IPS DF 6.9 (cell line): ENCODE results near the gene LRRC4.

Experiments
- DNase-seq: peaks from one replicate; pipeline ENCODE4 v3.0.0-alpha.2; 2013; ENCODE audit warnings: low read depth, low spot score
- H3K27ac ChIP-seq: one replicate; pipeline ENCODE4 v1.5.1; 2013; ENCODE audit warnings: low read length, control low read depth
- H3K27me3 ChIP-seq: 2 replicates; pipeline ENCODE4 v1.6.1; 2013; ENCODE audit warnings: mild to moderate bottlenecking, low read length; ENCODE audit not compliant: control insufficient read depth, insufficient read depth
- H3K36me3 ChIP-seq: 2 replicates; pipeline ENCODE4 v1.6.1; 2013; ENCODE audit warnings: low read length; ENCODE audit not compliant: control insufficient read depth, insufficient read depth
- H3K4me1 ChIP-seq: 2 replicates; pipeline ENCODE4 v1.6.1; 2013; ENCODE audit warnings: low read length; ENCODE audit not compliant: control insufficient read depth, insufficient read depth
- H3K4me3 ChIP-seq: 2 replicates; pipeline ENCODE4 v1.5.1; 2013; ENCODE audit warnings: mild to moderate bottlenecking, low read length
- H3K9me3 ChIP-seq: 2 replicates; pipeline ENCODE4 v1.6.1; 2013; ENCODE audit warnings: low read length, inconsistent platforms; ENCODE audit not compliant: control insufficient read depth, insufficient read depth
- WGBS: extraction: QIAGEN DNeasy Blood & Tissue Kit; methylation state at CpG from one replicate; pipeline ENCODE4 v1.1.7; 2013; ENCODE audit warnings: mixed read lengths, missing lambda C conversion rate; ENCODE audit not compliant: insufficient read length, insufficient coverage; 5-methylcytosine and 5-hydroxymethylcytosine counted together

LRRC4 gene

GRCh38 chr7:128030654-128031611 is at the start of gene LRRC4:
LRRC4 (minus strand) TSS chr7:128031437; CDS start chr7:128030640, 797 bp downstream.
- WGBS: no CpG with 5 or more reads among the region's 87 CpGs
- peaks cover 4% of the 10 kb centered on the region; the same call in 1 of the 2 replicates for H3K27me3 ChIP-seq
- H3K4me1 ChIP-seq: peaks cover 17% of the 10 kb centered on the region
- no peak within 1 kb of the TSS for H3K27ac ChIP-seq
- no peaks in the 10 kb centered on the region for H3K9me3 ChIP-seq
- H3K4me3 ChIP-seq: peak within 1 kb of the TSS; percentile 63; the same call in 1 of the 2 replicates
- DNase-seq: no peak
- peaks cover 7% of the 10 kb centered on the region for H3K36me3 ChIP-seq

- peaks cover 8% of the 10 kb centered on the region for H3K36me3 ChIP-seq
- no peaks in the 10 kb centered on the region for H3K4me1 ChIP-seq
- H3K9me3 ChIP-seq: no peaks in the 10 kb centered on the region
- DNase-seq: no peak
- H3K27me3 ChIP-seq: no peaks in the 10 kb centered on the region
- no peak overlapping the region for H3K27ac ChIP-seq
- WGBS: no CpG with 5 or more reads among the region's 7 CpGs
- H3K4me3 ChIP-seq: no peak overlapping the region
Measured at GRCh38 chr7:128080169-128080568, 48.9 kb upstream of the LRRC4 start.

DNA sequence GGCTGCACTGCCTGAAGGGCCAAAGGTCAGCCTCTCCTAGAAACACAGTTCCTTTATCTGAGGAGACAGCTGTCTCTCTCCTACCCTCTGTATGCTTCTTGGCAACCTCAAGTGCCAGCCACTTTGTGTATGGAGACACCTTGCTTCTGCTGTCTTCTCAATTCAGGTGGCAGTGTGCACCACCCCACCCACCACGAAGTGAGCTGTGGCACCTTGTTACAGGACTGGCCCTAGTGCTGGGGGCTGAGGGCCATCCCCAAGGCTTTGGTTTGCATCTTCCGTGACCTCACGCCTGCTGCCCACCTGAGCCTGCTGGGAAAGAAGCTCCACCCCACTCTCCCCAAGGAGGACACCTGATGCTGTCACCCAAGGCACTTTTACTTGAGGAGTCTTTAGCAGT is 47.1 kb upstream of the LRRC4 start:
- no peaks in the 10 kb centered on the region for H3K4me1 ChIP-seq
- H3K27ac ChIP-seq: no peak overlapping the region
- WGBS: no CpG with 5 or more reads among the region's 3 CpGs
- H3K4me3 ChIP-seq: no peak overlapping the region
- no peak for DNase-seq
- peaks cover 11% of the 10 kb centered on the region for H3K36me3 ChIP-seq
- H3K27me3 ChIP-seq: no peaks in the 10 kb centered on the region
- H3K9me3 ChIP-seq: no peaks in the 10 kb centered on the region

- WGBS: no CpG with 5 or more reads among the region's 7 CpGs
- no peaks in the 10 kb centered on the region for H3K27me3 ChIP-seq
- H3K27ac ChIP-seq: no peak overlapping the region
- no peaks in the 10 kb centered on the region; the same call in 1 of the 2 replicates for H3K4me1 ChIP-seq
- DNase-seq: no peak
- peaks cover 11% of the 10 kb centered on the region for H3K36me3 ChIP-seq
- H3K9me3 ChIP-seq: no peaks in the 10 kb centered on the region
- H3K4me3 ChIP-seq: no peak overlapping the region
Measured at GRCh38 chr7:128076796-128077271, 45.6 kb upstream of the LRRC4 start.

GRCh38 chr7:128076196-128076795 is 45.1 kb upstream of the LRRC4 start:
- Histone ChIP-seq H3K4me1 (no peaks in the 10 kb centered on the region; the same call in 1 of the 2 replicates), H3K27ac (no peak overlapping the region), H3K27me3 (no peaks in the 10 kb centered on the region), H3K9me3 (no peaks in the 10 kb centered on the region), H3K4me3 (no peak overlapping the region), H3K36me3 (peaks cover 5% of the 10 kb centered on the region)
- DNase-seq: no peak
- no CpG with 5 or more reads among the region's 8 CpGs for WGBS

DNA sequence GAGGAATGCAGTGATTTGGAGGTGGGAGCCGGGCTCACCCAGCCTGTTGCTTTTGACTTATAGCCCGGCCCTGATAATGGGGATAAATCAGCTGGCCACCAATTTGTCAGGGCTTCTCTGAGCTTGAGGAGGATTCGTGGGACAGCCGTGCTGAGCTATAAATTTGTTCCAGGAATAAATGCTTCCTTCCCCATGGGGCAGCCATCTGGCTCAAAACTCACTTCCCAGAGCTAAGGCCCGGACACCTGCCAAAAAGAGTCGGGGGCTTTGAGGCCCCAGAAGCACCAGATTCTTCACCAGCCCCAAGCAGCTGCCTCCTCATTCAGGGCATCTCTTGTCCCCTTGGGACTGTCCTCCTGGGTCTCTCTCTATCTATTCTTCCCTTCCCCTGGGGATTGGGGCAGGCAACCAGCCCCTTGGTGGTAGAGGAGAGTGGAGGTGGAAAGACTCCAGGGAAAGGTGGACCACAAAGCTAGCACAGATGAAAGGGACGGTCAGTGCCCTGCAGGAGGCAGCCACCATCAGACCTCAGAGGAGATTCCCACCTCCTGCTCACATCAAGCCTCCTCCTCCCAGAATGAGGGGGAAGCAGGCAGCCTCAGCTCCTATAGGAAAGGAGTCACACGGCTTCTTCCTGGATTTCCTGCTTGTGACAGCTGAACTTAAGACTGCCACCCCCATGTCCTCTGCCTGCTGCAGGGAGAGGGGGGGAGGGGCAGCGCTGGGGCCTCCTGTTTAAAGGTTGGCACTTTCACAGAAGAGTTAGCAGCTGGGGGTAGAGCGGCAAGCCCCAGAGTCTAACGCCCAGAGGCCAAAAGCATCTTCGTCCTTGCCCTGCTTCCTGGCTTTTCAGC is 44.2 kb upstream of the LRRC4 start:
- Histone ChIP-seq H3K27me3 (no peaks in the 10 kb centered on the region), H3K9me3 (no peaks in the 10 kb centered on the region), H3K36me3 (peaks cover 5% of the 10 kb centered on the region), H3K27ac (no peak overlapping the region), H3K4me3 (no peak overlapping the region), H3K4me1 (no peaks in the 10 kb centered on the region; the same call in 1 of the 2 replicates)
- no CpG with 5 or more reads among the region's 12 CpGs for WGBS
- DNase-seq: no peak

GRCh38 chr7:128074736-128075135 is 43.5 kb upstream of the LRRC4 start:
- no peaks in the 10 kb centered on the region for H3K9me3 ChIP-seq
- no peak overlapping the region for H3K27ac ChIP-seq
- no peak for DNase-seq
- no peak overlapping the region for H3K4me3 ChIP-seq
- H3K4me1 ChIP-seq: no peaks in the 10 kb centered on the region; the same call in 1 of the 2 replicates
- peaks cover 5% of the 10 kb centered on the region for H3K36me3 ChIP-seq
- no CpG with 5 or more reads among the region's 6 CpGs for WGBS
- H3K27me3 ChIP-seq: no peaks in the 10 kb centered on the region

DNA sequence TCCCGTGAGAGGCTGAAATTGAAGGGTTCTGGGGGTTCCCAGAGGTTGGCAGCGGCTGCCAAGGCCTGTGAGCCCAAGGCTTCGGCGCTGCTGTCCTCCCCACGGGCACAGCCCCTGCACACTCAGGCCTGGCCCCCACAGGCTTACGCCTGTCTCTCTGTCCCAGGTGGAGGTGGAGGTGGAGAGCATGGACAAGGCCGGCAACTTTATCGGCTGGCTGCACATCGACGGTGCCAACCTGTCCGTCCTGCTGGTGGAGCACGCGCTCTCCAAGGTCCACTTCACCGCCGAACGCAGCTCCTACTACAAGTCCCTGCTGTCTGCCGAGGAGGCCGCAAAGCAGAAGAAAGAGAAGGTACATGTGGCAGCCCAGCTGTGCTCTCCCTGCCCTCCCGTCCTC is 43.1 kb upstream of the LRRC4 start:
- Histone ChIP-seq H3K4me1 (no peaks in the 10 kb centered on the region; the same call in 1 of the 2 replicates), H3K9me3 (no peaks in the 10 kb centered on the region), H3K27ac (no peak overlapping the region), H3K36me3 (peaks cover 5% of the 10 kb centered on the region), H3K4me3 (no peak overlapping the region), H3K27me3 (no peaks in the 10 kb centered on the region)
- no CpG with 5 or more reads among the region's 19 CpGs for WGBS
- DNase-seq: no peak

GRCh38 chr7:128073671-128074310 is 42.6 kb upstream of the LRRC4 start:
- Histone ChIP-seq H3K4me1 (no peaks in the 10 kb centered on the region; the same call in 1 of the 2 replicates), H3K9me3 (no peaks in the 10 kb centered on the region), H3K36me3 (peaks cover 5% of the 10 kb centered on the region), H3K27ac (no peak overlapping the region), H3K27me3 (no peaks in the 10 kb centered on the region), H3K4me3 (no peak overlapping the region)
- no CpG with 5 or more reads among the region's 15 CpGs for WGBS
- no peak for DNase-seq
